K562 (cell line): ENCODE results near the gene LYZL6. TPM values are rescaled to one million over a fixed set of nuclear protein-coding genes. Genes with fewer than 3 reads are reported as not detected.
A peak's percentile ranks its signal among the peaks of the same experiment; 100 is the strongest.

Experiments
- ATAC-seq: fragments of 200-7000 bp; cut with Tn5 transposase; 3 replicates; pipeline ENCODE4 v1.9.1; 2020; ENCODE audit warnings: moderate library complexity
- BruUV-seq: library from RNA; stranded (reverse); fragments of 400-500 nt; replicated peaks from 2 replicates; lab custom pipeline; 2021; lab: Mats Ljungman, UMichigan
- CTCF ChIA-PET: fragments of 300-600 bp; formaldehyde crosslinking; extraction: SDS; loops from one replicate; lab custom pipeline; 2021; ENCODE audit warnings: low intra/inter-chr PET ratio; lab: Yijun Ruan, JAX
- POLR2A ChIA-PET: fragments of 300-600, 350-650 bp; sonication (Branson Sonifier 250); formaldehyde crosslinking; extraction: SDS; loops from one replicate; lab custom pipeline; 2021; ENCODE audit warnings: antibody characterized with exemption, inconsistent platforms; lab: Yijun Ruan, JAX
- DNase-seq, 4 experiments: peaks; one replicate each; pipeline versions ENCODE4 v3.0.0 to v3.0.0-alpha.2; 2011 to 2018; ENCODE audit warnings: low spot score in 3 of 4, mixed read lengths in 3 of 4; ENCODE audit errors: extremely low read depth in 1 of 4
- FAIRE-seq: peaks from 2 replicates; lab custom pipeline; 2011; peaks lifted over from hg19 to GRCh38; lab: Jason Lieb, UNC
- H2AFZ ChIP-seq: 2 replicates; pipeline ENCODE4 v1.6.0; 2011; ENCODE audit warnings: low read depth, low read length, control low read depth, inconsistent platforms
- H3K27ac ChIP-seq: fragments of 200-600 bp; 3 replicates; pipeline ENCODE4 v1.8.0; 2011; ENCODE audit warnings: low read depth, mild to moderate bottlenecking, control low read depth, inconsistent platforms, low read length, moderate library complexity, mixed read lengths; ENCODE audit errors: extremely low read depth
- H3K27me3 ChIP-seq, 2 experiments: fragments of 300-600 bp in 1 of 2; 2 replicates in 1 of 2; 3 replicates in 1 of 2; pipeline versions ENCODE4 v1.6.0 to v1.8.0; 2011; ENCODE audit warnings: inconsistent platforms in 2 of 2, low read length in 2 of 2, mild to moderate bottlenecking in 1 of 2, mixed read lengths in 1 of 2, moderate library complexity in 1 of 2; ENCODE audit not compliant: control insufficient read depth in 2 of 2, insufficient read depth in 2 of 2
- H3K36me3 ChIP-seq: fragments of 300-600 bp; 3 replicates; pipeline ENCODE4 v1.8.0; 2011; ENCODE audit warnings: mild to moderate bottlenecking, low read length, inconsistent platforms; ENCODE audit not compliant: control insufficient read depth, insufficient read depth
- H3K4me1 ChIP-seq, 2 experiments: fragments of 200-600 bp in 1 of 2; replicated peaks in 1 of 2; 2 replicates in 1 of 2; 3 replicates in 1 of 2; pipeline versions ENCODE4 v1.5.1 to v1.8.0; 2011; ENCODE audit warnings: inconsistent platforms in 2 of 2, low read length in 2 of 2, mild to moderate bottlenecking in 1 of 2, mixed read lengths in 1 of 2, moderate library complexity in 1 of 2; ENCODE audit not compliant: control insufficient read depth in 2 of 2, insufficient read depth in 2 of 2
- H3K4me2 ChIP-seq: 2 replicates; pipeline ENCODE4 v1.6.1; 2011; ENCODE audit warnings: low read length, control low read depth, inconsistent platforms, mixed read lengths; ENCODE audit not compliant: insufficient read depth
- H3K4me3 ChIP-seq: fragments of 200-600 bp; sonication (generic), shearing (Covaris generic); 2 replicates; pipeline ENCODE4 v1.5.1; 2016; ENCODE audit warnings: control low read depth, inconsistent platforms
- H3K79me2 ChIP-seq: fragments of 200-600 bp; 3 replicates; pipeline ENCODE4 v1.8.0; 2011; ENCODE audit warnings: low read length, inconsistent platforms; ENCODE audit not compliant: control insufficient read depth, insufficient read depth
- H3K9ac ChIP-seq, 2 experiments: 2 replicates each; pipeline versions ENCODE4 v1.6.0 to v1.6.1; 2011; ENCODE audit warnings: low read depth in 2 of 2, low read length in 2 of 2, control low read depth in 1 of 2, inconsistent platforms in 1 of 2, mild to moderate bottlenecking in 1 of 2, mixed read lengths in 1 of 2; ENCODE audit not compliant: insufficient read depth in 1 of 2
- H3K9me1 ChIP-seq: one replicate; pipeline ENCODE4 v1.6.0; 2011; ENCODE audit warnings: inconsistent platforms, mild to moderate bottlenecking, low read length, moderate library complexity; ENCODE audit not compliant: control insufficient read depth, insufficient read depth
- H3K9me3 ChIP-seq: replicated peaks from 2 replicates; pipeline ENCODE4 v1.5.1; 2011; ENCODE audit warnings: low read depth, low read length, inconsistent platforms; ENCODE audit not compliant: control insufficient read depth, insufficient read depth
- H4K20me1 ChIP-seq: replicated peaks from 2 replicates; pipeline ENCODE4 v1.6.1; 2011; ENCODE audit warnings: low read length, inconsistent platforms, mixed read lengths; ENCODE audit not compliant: control insufficient read depth, insufficient read depth
- BMI1 ChIP-seq: fragments of 150-350 bp; IDR thresholded peaks from 2 replicates; pipeline ENCODE4 v1.6.1; 2014; ENCODE audit warnings: low read length
- BRD9 ChIP-seq: fragments of 450-650 bp; IDR thresholded peaks from 2 replicates; pipeline ENCODE4 v1.6.1; 2018; ENCODE audit warnings: low read depth; ENCODE audit not compliant: partially characterized antibody
- CBFA2T3 ChIP-seq: fragments of 450-650 bp; IDR thresholded peaks from 2 replicates; pipeline ENCODE4 v1.6.1; 2017
- CGGBP1 ChIP-seq: fragments of 250-450 bp; sonication (Bioruptor Pico); IDR thresholded peaks from 2 replicates; pipeline ENCODE4 v1.9.0; 2021; ENCODE audit warnings: mild to moderate bottlenecking
- DMBX1 ChIP-seq: fragments of 250-450 bp; sonication (Bioruptor Pico); IDR thresholded peaks from 2 replicates; pipeline ENCODE4 v1.8.0; 2022; ENCODE audit warnings: inconsistent platforms, mild to moderate bottlenecking, moderate library complexity, borderline replicate concordance
- EP300 ChIP-seq: IDR thresholded peaks from 2 replicates; pipeline ENCODE4 v1.6.1; 2012; ENCODE audit warnings: low read length, improper control_type of control experiment
- FOXA1 ChIP-seq: fragments of 450-650 bp; IDR thresholded peaks from 2 replicates; pipeline ENCODE4 v1.6.1; 2016; ENCODE audit warnings: mild to moderate bottlenecking, borderline replicate concordance
- GATA2 ChIP-seq: sonication (generic); formaldehyde crosslinking; IDR thresholded peaks from 2 replicates; pipeline ENCODE4 v1.4.0; 2020; ENCODE audit warnings: mild to moderate bottlenecking, missing genetic modification reagents
- GATAD2B ChIP-seq: fragments of 450-650 bp; IDR thresholded peaks from 2 replicates; pipeline ENCODE4 v1.6.1; 2017; ENCODE audit warnings: mild to moderate bottlenecking, borderline replicate concordance
- HEY1 ChIP-seq: fragments of 250-450 bp; sonication (Bioruptor Pico); IDR thresholded peaks from 2 replicates; pipeline ENCODE4 v1.5.0; 2020; ENCODE audit warnings: mild to moderate bottlenecking, moderate library complexity, borderline replicate concordance
- HLTF ChIP-seq: fragments of 450-650 bp; IDR thresholded peaks from 2 replicates; pipeline ENCODE4 v1.6.1; 2016
- JUND ChIP-seq, 2 experiments: IDR thresholded peaks; 2 replicates in 1 of 2; 3 replicates in 1 of 2; pipeline ENCODE4 v1.6.1; 2011; ENCODE audit warnings: borderline replicate concordance in 2 of 2, low read depth in 2 of 2, low read length in 2 of 2, improper control_type of control experiment in 1 of 2, missing biosample characterization in 1 of 2, missing genetic modification characterization in 1 of 2, missing genetic modification reagents in 1 of 2
- MEIS2 ChIP-seq: fragments of 450-650 bp; IDR thresholded peaks from 2 replicates; pipeline ENCODE4 v1.6.1; 2014; ENCODE audit warnings: mild to moderate bottlenecking; ENCODE audit not compliant: partially characterized antibody
- NFIC ChIP-seq: fragments of 450-650 bp; IDR thresholded peaks from 2 replicates; pipeline ENCODE4 v1.6.1; 2017; ENCODE audit warnings: mild to moderate bottlenecking, inconsistent platforms
- PKNOX1 ChIP-seq: fragments of 450-650 bp; IDR thresholded peaks from 2 replicates; pipeline ENCODE4 v1.6.1; 2016
- RCOR1 ChIP-seq, 2 experiments: IDR thresholded peaks; 2 replicates each; pipeline ENCODE4 v1.6.1; 2012; ENCODE audit warnings: low read depth in 2 of 2, low read length in 2 of 2, borderline replicate concordance in 1 of 2, improper control_type of control experiment in 1 of 2
- ZEB2 ChIP-seq: fragments of 450-650 bp; IDR thresholded peaks from 2 replicates; pipeline ENCODE4 v1.6.1; 2016
- ZMIZ1 ChIP-seq, 2 experiments: fragments of 150-350 bp in 1 of 2; IDR thresholded peaks; 2 replicates each; pipeline ENCODE4 v1.6.1; 2012 to 2016; ENCODE audit warnings: low read depth in 2 of 2, low read length in 2 of 2, mild to moderate bottlenecking in 1 of 2, moderate library complexity in 1 of 2
- WGBS: fragments of 100-300 bp; shearing (Covaris generic); methylation state at CpG from one replicate; pipeline ENCODE4 v1.1.6; 2016; ENCODE audit warnings: low coverage, mixed read lengths; ENCODE audit not compliant: insufficient coverage; ENCODE audit errors: missing lambda C conversion rate; 5-methylcytosine and 5-hydroxymethylcytosine counted together
- in situ Hi-C: fragments of 300-500 bp; cut with MboI; formaldehyde crosslinking; loops from 4 replicates; pipeline ENCODE4 v1.15.0; 2018; ENCODE audit warnings: inconsistent platforms, mixed read lengths
- intact Hi-C: fragments of 100-400 bp; cut with micrococcal nuclease; formaldehyde crosslinking; loops from 2 replicates; pipeline ENCODE4 v1.14.2; 2022
- polyA plus RNA-seq, 8 experiments: library from polyadenylated mRNA; depleted of rRNA in 4 of 8; stranded (reverse) in 5 of 8; unstranded in 3 of 8; fragments of >200 nt; fragmentation: Nextera tagmentation in 2 of 8; fragmentation: Illumina TruSeq in 1 of 8; extraction: Ambion mirVana in 2 of 8; extraction: Trizol in 1 of 8; gene quantifications; 2 replicates each; pipeline versions ENCODE4 v1.2.1 to v1.2.3, GENCODE V29; 2011 to 2014; ENCODE audit warnings: inconsistent platforms in 1 of 8, missing spikeins in 1 of 8
- total RNA-seq, 7 experiments: library from RNA; depleted of rRNA in 6 of 7; stranded (reverse); fragments of >200 nt in 6 of 7; fragmentation: Illumina TruSeq in 2 of 7; extraction: Trizol in 2 of 7; gene quantifications; 2 replicates each; pipeline versions ENCODE4 v1.2.1 to v1.2.3, GENCODE V29; 2011 to 2021; ENCODE audit warnings: low replicate concordance in 1 of 7

The LYZL6 gene
- total and polyA plus RNA-seq, 9 of the 15 experiments (the other 6 are each of a cell fraction or from before 2014, with no cell fraction given) = not detected

GRCh38 chr17:35912339-35912912 lies 31.1 kb downstream of the LYZL6 start:
- FAIRE-seq (no peak), DNase-seq (peak; percentile 31 to 81 (median 57)), ATAC-seq (peak; percentile 19; the same call in 2 of the 3 replicates)
- no peaks in the 10 kb centered on the region for H3K9me3 ChIP-seq
- ChIA-PET POLR2A (interaction anchor here (1.2 to 2.0 kb wide), 2 partner anchors 12 to 19 kb away, joined by 6 to 8 read pairs; partner anchors contain the start of gene RDM1), CTCF (no interaction called here)
- H3K9ac ChIP-seq = 0 out of 4 replicates have a peak overlapping the region, but pooled peaks of 1 of the 2 experiments have one; percentile 25
- H2AFZ ChIP-seq = peak overlapping the region; percentile 69
- H3K27ac ChIP-seq = peak overlapping the region; percentile 56
- H3K4me3 ChIP-seq = no peak overlapping the region
- in situ Hi-C loops = no loop called here
- H3K36me3 ChIP-seq = no peaks in the 10 kb centered on the region
- no peaks in the 10 kb centered on the region for H4K20me1 ChIP-seq
- no peaks in the 10 kb centered on the region for H3K9me1 ChIP-seq
- no TSS peak for BruUV-seq
- WGBS = 22% methylated on average over 3 of the region's 3 CpGs
- H3K4me1 ChIP-seq = peaks cover 21 to 55% of the 10 kb centered on the region in 2 experiments
- intact Hi-C loops = loop anchor here (2.0 kb wide), 1 partner anchor 30 kb away; the partner anchor contains the start of gene LYZL6
- peak overlapping the region; percentile 43; the same call in 1 of the 2 replicates for H3K4me2 ChIP-seq
- no peaks in the 10 kb centered on the region for H3K27me3 ChIP-seq
- H3K79me2 ChIP-seq = no peaks in the 10 kb centered on the region
- TF ChIP-seq ZMIZ1 (IDR thresholded peaks at IDR 0.05; ENCODE audit: low read depth in 2 of 2, low read length in 2 of 2) (0 out of 4 replicates have a peak, but pooled peaks of 1 of the 2 experiments have one; percentile 57), MEIS2 (peak; percentile 25), BMI1 (no peak), FOXA1 (no peak), ZEB2 (0 out of 2 replicates have a peak, but pooled peaks have one; percentile 53), NFIC (peak; percentile 64), RCOR1 (IDR thresholded peaks at IDR 0.05; ENCODE audit: borderline replicate concordance in 1 of 2, low read depth in 2 of 2, low read length in 2 of 2) (0 out of 4 replicates have a peak, but pooled peaks of 1 of the 2 experiments have one; percentile 14), PKNOX1 (peak; percentile 70), CGGBP1 (CRISPR knock-in tag) (no peak), HEY1 (no peak), GATAD2B (no peak), HLTF (peak; percentile 72; the same call in 1 of the 2 replicates), DMBX1 (CRISPR knock-in tag) (peak; percentile 49; the same call in 1 of the 2 replicates), JUND (IDR thresholded peaks at IDR 0.05; ENCODE audit: borderline replicate concordance, low read depth, low read length) (0 out of 2 replicates have a peak, but pooled peaks have one; percentile 22), JUND (tag; IDR thresholded peaks at IDR 0.05; ENCODE audit: borderline replicate concordance, low read depth, low read length) (peak; percentile 18; the same call in 1 of the 3 replicates), BRD9 (peak; percentile 61), EP300 (peak; percentile 87), GATA2 (CRISPR knock-in tag) (peak; percentile 55; the same call in 1 of the 2 replicates), CBFA2T3 (peak; percentile 92)
